Endothelial cell of umbilical vein (primary cell): ENCODE data around the gene VAV2. TPM values are rescaled to one million over a fixed set of nuclear protein-coding genes. Genes with fewer than 3 reads are reported as not detected.

Experiments used
- BruUV-seq: library from RNA; stranded (reverse); fragments of 400-500 nt; replicated peaks from 2 replicates; lab custom pipeline; 2021; lab: Mats Ljungman, UMichigan
- CTCF ChIA-PET: fragments of 300-600, 350-600 bp; sonication (Branson Sonifier 250); formaldehyde crosslinking; loops from one replicate; lab custom pipeline; 2021; ENCODE audit warnings: antibody characterized with exemption, inconsistent platforms; lab: Charles Lee
- POLR2A ChIA-PET: fragments of 300-600, 350-600 bp; sonication (Branson Sonifier 250); formaldehyde crosslinking; loops from one replicate; lab custom pipeline; 2021; ENCODE audit warnings: antibody characterized with exemption, inconsistent platforms; lab: Charles Lee
- DNase-seq: peaks from one replicate; pipeline ENCODE4 v3.0.0-alpha.2; 2011; ENCODE audit warnings: low read depth, low spot score
- FAIRE-seq: peaks from 2 replicates; lab custom pipeline; 2011; peaks lifted over from hg19 to GRCh38; lab: Jason Lieb, UNC
- H2AFZ ChIP-seq: 2 replicates; pipeline ENCODE4 v1.6.0; 2012; ENCODE audit warnings: low read depth, low read length, control low read depth, inconsistent platforms
- H3K27ac ChIP-seq: 2 replicates; pipeline ENCODE4 v1.5.1; 2011; ENCODE audit warnings: low read depth, mild to moderate bottlenecking, control low read depth, low read length, moderate library complexity; ENCODE audit not compliant: insufficient read depth
- H3K27me3 ChIP-seq, 2 experiments: 2 replicates each; pipeline versions ENCODE4 v1.6.0 to v1.6.1; 2011; ENCODE audit warnings: low read length in 2 of 2, mixed read lengths in 1 of 2; ENCODE audit not compliant: control insufficient read depth in 2 of 2, insufficient read depth in 2 of 2
- H3K36me3 ChIP-seq, 2 experiments: 2 replicates in 1 of 2; 3 replicates in 1 of 2; pipeline ENCODE4 v1.5.1; 2011; ENCODE audit warnings: low read length in 2 of 2, mild to moderate bottlenecking in 1 of 2, moderate library complexity in 1 of 2; ENCODE audit not compliant: control insufficient read depth in 2 of 2, insufficient read depth in 2 of 2; ENCODE audit errors: extremely low read depth in 1 of 2
- H3K4me1 ChIP-seq: 3 replicates; pipeline ENCODE4 v1.5.1; 2011; ENCODE audit warnings: mild to moderate bottlenecking, low read length; ENCODE audit not compliant: control insufficient read depth, insufficient read depth; ENCODE audit errors: extremely low read depth
- H3K4me2 ChIP-seq: 2 replicates; pipeline ENCODE4 v1.6.1; 2011; ENCODE audit warnings: low read length, control low read depth, mixed read lengths; ENCODE audit not compliant: insufficient read depth
- H3K4me3 ChIP-seq, 3 experiments: fragments of 200-600 bp in 1 of 3; sonication (generic), shearing (Covaris generic) in 1 of 3; replicated peaks in 1 of 3; 2 replicates each; pipeline ENCODE4 v1.5.1; 2011 to 2016; ENCODE audit warnings: control low read depth in 3 of 3, low read length in 3 of 3, mild to moderate bottlenecking in 2 of 3, inconsistent platforms in 1 of 3, low read depth in 1 of 3, moderate library complexity in 1 of 3; ENCODE audit not compliant: insufficient read depth in 1 of 3
- H3K79me2 ChIP-seq: 2 replicates; pipeline ENCODE4 v1.6.0; 2012; ENCODE audit warnings: low read length, inconsistent platforms; ENCODE audit not compliant: control insufficient read depth, insufficient read depth
- H3K9ac ChIP-seq: replicated peaks from 2 replicates; pipeline ENCODE3; 2011; ENCODE audit warnings: low read length, control low read depth; ENCODE audit not compliant: insufficient read depth; ENCODE audit errors: extremely low read depth
- H3K9me1 ChIP-seq: replicated peaks from 3 replicates; pipeline ENCODE4 v1.6.0; 2011; ENCODE audit warnings: mild to moderate bottlenecking, low read length; ENCODE audit not compliant: control insufficient read depth, insufficient read depth; ENCODE audit errors: extremely low read depth
- H3K9me3 ChIP-seq: replicated peaks from 2 replicates; pipeline ENCODE4 v1.5.1; 2012; ENCODE audit warnings: low read length, inconsistent platforms; ENCODE audit not compliant: control insufficient read depth, insufficient read depth
- H4K20me1 ChIP-seq: replicated peaks from 2 replicates; pipeline ENCODE3; 2011; ENCODE audit warnings: mild to moderate bottlenecking, low read length; ENCODE audit not compliant: control insufficient read depth, insufficient read depth; ENCODE audit errors: extremely low read depth
- CTCF ChIP-seq, 2 donors: IDR thresholded peaks; 1 replicate in 1 of 2; 2 replicates in 1 of 2; pipeline ENCODE4 v1.5.1; 2011; ENCODE audit warnings: low read length in 2 of 2, mild to moderate bottlenecking in 2 of 2, moderate library complexity in 2 of 2, control low read depth in 1 of 2, inconsistent platforms in 1 of 2, low read depth in 1 of 2; ENCODE audit not compliant: insufficient read depth in 1 of 2; ENCODE audit errors: extremely low read depth in 1 of 2
- EZH2 ChIP-seq: IDR thresholded peaks from 2 replicates; pipeline ENCODE4 v1.6.1; 2012; ENCODE audit warnings: borderline replicate concordance, low read depth, mild to moderate bottlenecking, moderate library complexity, low read length, inconsistent platforms; ENCODE audit not compliant: severe bottlenecking
- FOS ChIP-seq: IDR thresholded peaks from 2 replicates; pipeline ENCODE4 v1.6.1; 2011; ENCODE audit warnings: mild to moderate bottlenecking, low read length, moderate library complexity, borderline replicate concordance; ENCODE audit not compliant: insufficient read depth
- GATA2 ChIP-seq: IDR thresholded peaks from 2 replicates; pipeline ENCODE4 v1.7.0; 2011; ENCODE audit warnings: low read depth, mild to moderate bottlenecking, moderate library complexity, mixed read lengths, low read length; ENCODE audit not compliant: insufficient read length, insufficient read depth
- JUN ChIP-seq: IDR thresholded peaks from 2 replicates; pipeline ENCODE4 v1.6.1; 2011; ENCODE audit warnings: borderline replicate concordance, low read depth; ENCODE audit not compliant: insufficient read length, insufficient read depth
- MAX ChIP-seq: IDR thresholded peaks from 2 replicates; pipeline ENCODE4 v1.6.1; 2011; ENCODE audit not compliant: insufficient read depth, insufficient read length
- MYC ChIP-seq: IDR thresholded peaks from one replicate; pipeline ENCODE4 v1.6.1; 2011; ENCODE audit warnings: mild to moderate bottlenecking, low read depth, low read length
- POLR2A ChIP-seq: IDR thresholded peaks from 2 replicates; pipeline ENCODE4 v1.6.1; 2012; ENCODE audit warnings: low read depth, mild to moderate bottlenecking, control low read depth, low read length
- POLR2AphosphoS5 ChIP-seq: IDR thresholded peaks from 2 replicates; pipeline ENCODE4 v1.6.1; 2012; ENCODE audit warnings: low read depth, mild to moderate bottlenecking, control low read depth, low read length, moderate library complexity; ENCODE audit not compliant: insufficient read depth
- dilution Hi-C: fragments of 300-500 bp; cut with MboI; formaldehyde crosslinking; loops from one replicate; pipeline ENCODE4 v1.15.0; 2019; ENCODE audit warnings: low sequenced_read_pairs; ENCODE audit not compliant: extremely low pct_ligation_motif_present
- intact Hi-C: fragments of 100-400 bp; cut with micrococcal nuclease; formaldehyde crosslinking; loops from one replicate; pipeline ENCODE4 v1.10.0; 2022
- polyA plus RNA-seq, 4 experiments: library from polyadenylated mRNA; depleted of rRNA in 3 of 4; stranded (reverse) in 3 of 4; unstranded in 1 of 4; fragments of >200 nt; gene quantifications; 2 replicates each; pipeline versions ENCODE4 v1.2.1 to v1.2.3, GENCODE V29; 2011 to 2012; ENCODE audit warnings: missing spikeins in 1 of 4
- total RNA-seq: library from RNA; stranded (reverse); gene quantifications from 2 replicates; pipeline ENCODE4 v1.2.3, GENCODE V29; 2021

VAV2 gene
- total and polyA plus RNA-seq, 2 donors (not counting 3 experiments of a cell fraction or from before 2014, with no cell fraction given): 10.6 to 30.6 TPM

DNA sequence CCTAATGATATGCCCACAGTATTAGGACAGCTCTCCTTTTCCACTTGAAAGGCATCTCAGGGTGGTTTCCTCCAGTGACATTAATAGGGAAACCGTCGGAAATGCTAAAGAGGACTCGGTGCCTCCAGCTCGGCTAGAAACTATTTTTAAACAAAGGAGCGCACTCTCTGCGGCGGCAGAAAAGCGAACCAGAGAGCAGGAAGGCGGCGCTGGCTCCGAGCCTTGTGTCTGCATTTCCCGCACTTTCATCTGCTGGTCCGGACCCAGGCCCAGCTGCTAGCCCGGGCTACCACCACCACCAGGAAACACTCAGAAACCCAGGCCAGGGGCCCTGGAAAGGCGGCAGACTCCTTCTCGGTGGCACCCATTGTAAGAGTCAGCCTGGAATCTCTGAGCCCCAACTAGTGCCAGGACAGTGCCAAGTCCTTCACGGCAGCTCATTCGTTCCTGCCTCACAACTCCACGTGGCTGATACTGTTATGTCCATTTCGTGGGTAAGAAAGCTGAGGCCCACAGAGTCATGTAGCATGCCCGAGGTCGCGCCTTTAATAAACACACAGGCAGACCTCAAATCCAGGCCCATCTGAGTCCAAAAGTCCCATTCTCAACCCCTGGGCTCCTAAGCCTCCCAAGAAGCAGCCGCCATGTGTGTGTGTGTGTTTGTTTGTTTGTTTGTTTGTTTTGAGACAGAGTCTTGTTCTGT lies 73.9 kb downstream of the VAV2 start:
- no peaks in the 10 kb centered on the region for H3K9me1 ChIP-seq
- FAIRE-seq (peak; percentile 59), DNase-seq (peak; percentile 26)
- peaks cover 25% of the 10 kb centered on the region for H3K79me2 ChIP-seq
- BruUV-seq: no TSS peak
- TF ChIP-seq POLR2A: no peak
- no peak for TF ChIP-seq MAX
- no peak for TF ChIP-seq MYC
- no peak for TF ChIP-seq EZH2
- TF ChIP-seq FOS: no peak
- no peak for TF ChIP-seq POLR2AphosphoS5
- TF ChIP-seq JUN: no peak
- TF ChIP-seq CTCF (IDR thresholded peaks at IDR 0.05; ENCODE audit: extremely low read depth in 1 of 2, insufficient read depth in 1 of 2, low read depth in 1 of 2, low read length in 2 of 2): no peak
- TF ChIP-seq GATA2: no peak
- no peak overlapping the region for H3K9ac ChIP-seq
- ChIA-PET CTCF (interaction anchor here (1.0 to 2.4 kb wide), 2 partner anchors 27 to 49 kb away, joined by 3 to 6 read pairs; no protein-coding TSS in a partner anchor), POLR2A (no interaction called here)
- H3K4me2 ChIP-seq: no peak overlapping the region
- H3K27ac ChIP-seq: no peak overlapping the region
- H3K4me3 ChIP-seq: no peak overlapping the region
- intact Hi-C loops: no loop called here
- dilution Hi-C loops: no loop called here
- H2AFZ ChIP-seq: no peak overlapping the region
- no peaks in the 10 kb centered on the region for H3K27me3 ChIP-seq
- H4K20me1 ChIP-seq: peaks cover 3% of the 10 kb centered on the region
- H3K36me3 ChIP-seq: no peaks in the 10 kb centered on the region
- H3K9me3 ChIP-seq: no peaks in the 10 kb centered on the region
- H3K4me1 ChIP-seq: no peaks in the 10 kb centered on the region
